Skeletal muscle tissue (tissue), 4 donors: Measurements from ENCODE around the gene XPR1. TPM values are rescaled to one million over a fixed set of nuclear protein-coding genes. Genes with fewer than 3 reads are reported as not detected.
A peak's percentile ranks its signal among the peaks of the same experiment; 100 is the strongest.

ENCODE experiments used
- H3K27ac ChIP-seq: one replicate; pipeline ENCODE4 v1.7.0; 2013; ENCODE audit warnings: mild to moderate bottlenecking, low read depth, low read length, inconsistent platforms
- H3K27me3 ChIP-seq, 3 donors: one replicate each; pipeline ENCODE4 v1.7.0; 2013; ENCODE audit warnings: low read length in 3 of 3; ENCODE audit not compliant: control insufficient read depth in 3 of 3, insufficient read depth in 3 of 3
- H3K36me3 ChIP-seq, 3 donors: one replicate each; pipeline ENCODE4 v1.7.0; 2013; ENCODE audit warnings: low read length in 3 of 3; ENCODE audit not compliant: control insufficient read depth in 3 of 3, insufficient read depth in 3 of 3
- H3K4me1 ChIP-seq, 3 donors: one replicate each; pipeline ENCODE4 v1.7.0; 2013; ENCODE audit warnings: low read length in 3 of 3, mild to moderate bottlenecking in 3 of 3; ENCODE audit not compliant: control insufficient read depth in 3 of 3, insufficient read depth in 3 of 3
- H3K4me3 ChIP-seq, 3 donors: one replicate each; pipeline ENCODE4 v1.7.0; 2013; ENCODE audit warnings: low read length in 3 of 3
- H3K9ac ChIP-seq, 3 donors: one replicate each; pipeline ENCODE4 v1.7.0; 2013; ENCODE audit warnings: low read length in 3 of 3, mild to moderate bottlenecking in 3 of 3, moderate library complexity in 2 of 3, low read depth in 1 of 3
- H3K9me3 ChIP-seq, 3 donors: one replicate each; pipeline ENCODE4 v1.7.0; 2013; ENCODE audit warnings: low read length in 3 of 3; ENCODE audit not compliant: control insufficient read depth in 3 of 3
- total RNA-seq: library from RNA; depleted of rRNA; stranded (reverse); fragments of >200 nt; gene quantifications from one replicate; pipeline ENCODE4 v1.2.3, GENCODE V29; 2014
- donor health status: Osteomylitis.

XPR1 gene
- total RNA-seq, 1 donor from 2014 or later = 13.0 TPM

DNA sequence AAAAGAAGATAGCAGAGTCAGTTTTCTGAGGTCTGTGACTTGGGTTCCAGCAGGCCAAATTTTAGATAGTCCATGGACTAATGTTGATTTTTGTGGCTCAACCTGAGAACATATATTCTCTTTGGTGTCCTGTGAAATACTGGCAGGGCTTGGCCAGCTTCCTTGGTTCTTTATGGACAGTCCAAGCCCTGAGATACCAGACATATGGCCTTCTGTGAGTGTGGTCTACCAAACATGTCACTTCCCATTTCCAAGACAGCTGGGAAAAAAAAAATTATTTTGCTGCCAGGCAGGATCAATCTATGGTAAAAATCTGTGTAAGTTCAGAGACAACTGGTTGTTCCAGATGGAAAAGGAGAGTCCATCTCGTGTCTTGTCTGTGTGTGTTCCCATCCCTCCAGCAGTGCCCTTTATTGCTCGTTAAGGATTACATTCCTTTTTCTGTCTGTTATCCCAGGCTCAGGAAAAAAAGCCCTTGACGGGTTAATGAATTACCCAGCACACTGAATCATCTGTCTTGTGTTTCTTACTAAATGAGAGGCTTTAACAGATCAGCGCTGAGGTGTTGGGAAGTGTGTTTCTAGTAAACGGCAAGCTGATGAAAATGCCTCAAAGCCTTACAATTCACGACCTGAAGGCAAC lies 33.4 kb upstream of the XPR1 start:
- no peak overlapping the region for H3K4me3 ChIP-seq
- no peaks in the 10 kb centered on the region for H3K9me3 ChIP-seq
- H3K4me1 ChIP-seq = no peaks in the 10 kb centered on the region
- no peak overlapping the region for H3K9ac ChIP-seq
- no peaks in the 10 kb centered on the region for H3K27me3 ChIP-seq
- no peak overlapping the region for H3K27ac ChIP-seq
- H3K36me3 ChIP-seq = no peaks in the 10 kb centered on the region

DNA sequence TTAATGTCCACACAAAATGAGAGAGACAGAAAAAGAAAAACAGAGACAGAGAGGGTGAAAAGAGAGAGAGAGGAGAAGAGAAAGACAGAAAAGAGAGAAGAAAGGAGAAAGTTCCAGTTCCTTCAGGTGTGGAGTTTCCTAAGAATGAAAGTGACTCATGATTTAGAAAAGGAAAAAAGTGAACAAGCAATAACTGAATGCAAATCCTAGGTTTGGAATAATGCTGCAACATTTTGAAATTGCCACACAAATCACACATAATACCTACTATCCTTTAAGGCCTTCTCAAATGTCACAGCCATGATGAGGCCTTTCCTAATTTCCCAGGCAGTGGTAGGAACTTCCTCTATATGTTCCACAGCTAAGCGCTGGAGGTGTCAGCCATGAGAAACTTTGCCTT lies 31.5 kb upstream of the XPR1 start:
- H3K9ac ChIP-seq = no peak overlapping the region
- no peak overlapping the region for H3K4me3 ChIP-seq
- no peak overlapping the region for H3K27ac ChIP-seq
- H3K9me3 ChIP-seq = no peaks in the 10 kb centered on the region
- no peaks in the 10 kb centered on the region for H3K4me1 ChIP-seq
- no peaks in the 10 kb centered on the region for H3K27me3 ChIP-seq
- H3K36me3 ChIP-seq = no peaks in the 10 kb centered on the region

- no peaks in the 10 kb centered on the region for H3K27me3 ChIP-seq
- H3K4me1 ChIP-seq = no peaks in the 10 kb centered on the region
- H3K9ac ChIP-seq = no peak overlapping the region
- H3K4me3 ChIP-seq = no peak overlapping the region
- no peak overlapping the region for H3K27ac ChIP-seq
- H3K36me3 ChIP-seq = no peaks in the 10 kb centered on the region
- no peaks in the 10 kb centered on the region for H3K9me3 ChIP-seq
These were observed 30.3 kb upstream of the XPR1 start for GRCh38 chr1:180601512-180601911.

- no peaks in the 10 kb centered on the region for H3K36me3 ChIP-seq
These were observed 28.5 kb upstream of the XPR1 start for GRCh38 chr1:180603223-180603849.

GRCh38 chr1:180603850-180604226 lies 28.0 kb upstream of the XPR1 start:
- no peak overlapping the region for H3K27ac ChIP-seq
- no peak overlapping the region for H3K9ac ChIP-seq
- H3K27me3 ChIP-seq = no peaks in the 10 kb centered on the region
- H3K9me3 ChIP-seq = no peaks in the 10 kb centered on the region
- no peak overlapping the region for H3K4me3 ChIP-seq
- H3K4me1 ChIP-seq = no peaks in the 10 kb centered on the region
- no peaks in the 10 kb centered on the region for H3K36me3 ChIP-seq

More at GRCh38 chr1:180603223-180603849, 28.5 kb upstream of the XPR1 start:
- Histone ChIP-seq H3K4me3 (no peak overlapping the region), H3K27me3 (no peaks in the 10 kb centered on the region), H3K4me1 (no peaks in the 10 kb centered on the region), H3K27ac (no peak overlapping the region), H3K9ac (no peak overlapping the region), H3K9me3 (no peaks in the 10 kb centered on the region)

GRCh38 chr1:180606155-180606554 lies 25.7 kb upstream of the XPR1 start:
- Histone ChIP-seq H3K27ac (no peak overlapping the region), H3K27me3 (no peaks in the 10 kb centered on the region), H3K4me1 (peaks cover 4 to 13% (median 11%) of the 10 kb centered on the region in 3 donors), H3K9ac (no peak overlapping the region), H3K9me3 (no peaks in the 10 kb centered on the region), H3K36me3 (no peaks in the 10 kb centered on the region), H3K4me3 (no peak overlapping the region)

GRCh38 chr1:180609643-180610555 lies 21.9 kb upstream of the XPR1 start:
- no peaks in the 10 kb centered on the region for H3K27me3 ChIP-seq
- H3K4me1 ChIP-seq = peaks cover 7 to 14% (median 13%) of the 10 kb centered on the region in 3 donors
- no peak overlapping the region for H3K9ac ChIP-seq
- peak overlapping the region in 2 of 3 donors; percentile 2 to 17 for H3K4me3 ChIP-seq
- peak overlapping the region; percentile 34 for H3K27ac ChIP-seq
- H3K36me3 ChIP-seq = no peaks in the 10 kb centered on the region
- H3K9me3 ChIP-seq = no peaks in the 10 kb centered on the region

- no peak overlapping the region for H3K9ac ChIP-seq
- no peaks in the 10 kb centered on the region for H3K36me3 ChIP-seq
- no peaks in the 10 kb centered on the region for H3K9me3 ChIP-seq
- no peaks in the 10 kb centered on the region for H3K27me3 ChIP-seq
- no peak overlapping the region for H3K4me3 ChIP-seq
- peaks cover 7 to 14% (median 13%) of the 10 kb centered on the region in 3 donors for H3K4me1 ChIP-seq
- peak overlapping the region; percentile 60 for H3K27ac ChIP-seq
These were observed 21.2 kb upstream of the XPR1 start for GRCh38 chr1:180610556-180611015.

- H3K27me3 ChIP-seq = no peaks in the 10 kb centered on the region
- no peak overlapping the region for H3K4me3 ChIP-seq
- H3K27ac ChIP-seq = peak overlapping the region; percentile 60
- H3K9ac ChIP-seq = no peak overlapping the region
- no peaks in the 10 kb centered on the region for H3K9me3 ChIP-seq
- H3K36me3 ChIP-seq = no peaks in the 10 kb centered on the region
- H3K4me1 ChIP-seq = peaks cover 7 to 14% (median 13%) of the 10 kb centered on the region in 3 donors
These were observed 20.5 kb upstream of the XPR1 start for GRCh38 chr1:180611016-180611930.
